Pons (tissue), 1 donor: ENCODE results near the gene ERGIC1.

Experiments
- DNase-seq: peaks from one replicate; pipeline ENCODE4 v3.0.0-alpha.2; 2016; ENCODE audit warnings: low spot score

The ERGIC1 gene

GRCh38 chr5:172866378-172866777 is 32.3 kb downstream of the ERGIC1 start:
- no peak for DNase-seq

GRCh38 chr5:172866802-172867748 is 33.0 kb downstream of the ERGIC1 start:
- peak; percentile 44 for DNase-seq

- DNase-seq, result peak; percentile 46
Observed at GRCh38 chr5:172867761-172868435, 33.8 kb downstream of the ERGIC1 start.

GRCh38 chr5:172868436-172868923 is 34.4 kb downstream of the ERGIC1 start:
- peak; percentile 52 for DNase-seq

- DNase-seq, result peak; percentile 81
Observed at GRCh38 chr5:172868924-172869591, 35.0 kb downstream of the ERGIC1 start.

- DNase-seq, result no peak
Observed at GRCh38 chr5:172869691-172870090, 35.6 kb downstream of the ERGIC1 start.

- DNase-seq, result peak; percentile 46
Observed at GRCh38 chr5:172870291-172870714, 36.3 kb downstream of the ERGIC1 start.

GRCh38 chr5:172870715-172871461 is 36.8 kb downstream of the ERGIC1 start:
- DNase-seq, result peak; percentile 37

GRCh38 chr5:172871536-172871935 is 37.5 kb downstream of the ERGIC1 start:
- no peak for DNase-seq

GRCh38 chr5:172871982-172872381 is 37.9 kb downstream of the ERGIC1 start:
- no peak for DNase-seq

GRCh38 chr5:172872997-172873491 is 39.0 kb downstream of the ERGIC1 start:
- DNase-seq, result peak; percentile 71

- no peak for DNase-seq
Observed at GRCh38 chr5:172873513-172873912, 39.5 kb downstream of the ERGIC1 start.

GRCh38 chr5:172874647-172875504 is 40.8 kb downstream of the ERGIC1 start:
- no peak for DNase-seq

- peak; percentile 39 for DNase-seq
Observed at GRCh38 chr5:172875505-172876279, 41.6 kb downstream of the ERGIC1 start.

- DNase-seq, result no peak
Observed at GRCh38 chr5:172876578-172876977, 42.5 kb downstream of the ERGIC1 start.

GRCh38 chr5:172877466-172878260 is 43.6 kb downstream of the ERGIC1 start:
- peak; percentile 63 for DNase-seq

- DNase-seq, result no peak
Observed at GRCh38 chr5:172878585-172878932, 44.5 kb downstream of the ERGIC1 start.

GRCh38 chr5:172878933-172879752 is 45.1 kb downstream of the ERGIC1 start:
- DNase-seq, result no peak
